Endothelial cell of umbilical vein (primary cell): ENCODE measurements around the gene RTN4. TPM values are rescaled to one million over a fixed set of nuclear protein-coding genes. Genes with fewer than 3 reads are reported as not detected.

Experiments used
- BruUV-seq: library from RNA; stranded (reverse); fragments of 400-500 nt; replicated peaks from 2 replicates; lab custom pipeline; 2021; lab: Mats Ljungman, UMichigan
- CTCF ChIA-PET: fragments of 300-600, 350-600 bp; sonication (Branson Sonifier 250); formaldehyde crosslinking; loops from one replicate; lab custom pipeline; 2021; ENCODE audit warnings: antibody characterized with exemption, inconsistent platforms; lab: Charles Lee
- POLR2A ChIA-PET: fragments of 300-600, 350-600 bp; sonication (Branson Sonifier 250); formaldehyde crosslinking; loops from one replicate; lab custom pipeline; 2021; ENCODE audit warnings: antibody characterized with exemption, inconsistent platforms; lab: Charles Lee
- DNase-seq: peaks from one replicate; pipeline ENCODE4 v3.0.0-alpha.2; 2011; ENCODE audit warnings: low read depth, low spot score
- FAIRE-seq: peaks from 2 replicates; lab custom pipeline; 2011; peaks lifted over from hg19 to GRCh38; lab: Jason Lieb, UNC
- H2AFZ ChIP-seq: 2 replicates; pipeline ENCODE4 v1.6.0; 2012; ENCODE audit warnings: low read depth, low read length, control low read depth, inconsistent platforms
- H3K27ac ChIP-seq: 2 replicates; pipeline ENCODE4 v1.5.1; 2011; ENCODE audit warnings: low read depth, mild to moderate bottlenecking, control low read depth, low read length, moderate library complexity; ENCODE audit not compliant: insufficient read depth
- H3K27me3 ChIP-seq, 2 experiments: 2 replicates each; pipeline versions ENCODE4 v1.6.0 to v1.6.1; 2011; ENCODE audit warnings: low read length in 2 of 2, mixed read lengths in 1 of 2; ENCODE audit not compliant: control insufficient read depth in 2 of 2, insufficient read depth in 2 of 2
- H3K36me3 ChIP-seq, 2 experiments: 2 replicates in 1 of 2; 3 replicates in 1 of 2; pipeline ENCODE4 v1.5.1; 2011; ENCODE audit warnings: low read length in 2 of 2, mild to moderate bottlenecking in 1 of 2, moderate library complexity in 1 of 2; ENCODE audit not compliant: control insufficient read depth in 2 of 2, insufficient read depth in 2 of 2; ENCODE audit errors: extremely low read depth in 1 of 2
- H3K4me1 ChIP-seq: 3 replicates; pipeline ENCODE4 v1.5.1; 2011; ENCODE audit warnings: mild to moderate bottlenecking, low read length; ENCODE audit not compliant: control insufficient read depth, insufficient read depth; ENCODE audit errors: extremely low read depth
- H3K4me2 ChIP-seq: 2 replicates; pipeline ENCODE4 v1.6.1; 2011; ENCODE audit warnings: low read length, control low read depth, mixed read lengths; ENCODE audit not compliant: insufficient read depth
- H3K4me3 ChIP-seq, 3 experiments: fragments of 200-600 bp in 1 of 3; sonication (generic), shearing (Covaris generic) in 1 of 3; replicated peaks in 1 of 3; 2 replicates each; pipeline ENCODE4 v1.5.1; 2011 to 2016; ENCODE audit warnings: control low read depth in 3 of 3, low read length in 3 of 3, mild to moderate bottlenecking in 2 of 3, inconsistent platforms in 1 of 3, low read depth in 1 of 3, moderate library complexity in 1 of 3; ENCODE audit not compliant: insufficient read depth in 1 of 3
- H3K79me2 ChIP-seq: 2 replicates; pipeline ENCODE4 v1.6.0; 2012; ENCODE audit warnings: low read length, inconsistent platforms; ENCODE audit not compliant: control insufficient read depth, insufficient read depth
- H3K9ac ChIP-seq: replicated peaks from 2 replicates; pipeline ENCODE3; 2011; ENCODE audit warnings: low read length, control low read depth; ENCODE audit not compliant: insufficient read depth; ENCODE audit errors: extremely low read depth
- H3K9me1 ChIP-seq: replicated peaks from 3 replicates; pipeline ENCODE4 v1.6.0; 2011; ENCODE audit warnings: mild to moderate bottlenecking, low read length; ENCODE audit not compliant: control insufficient read depth, insufficient read depth; ENCODE audit errors: extremely low read depth
- H3K9me3 ChIP-seq: replicated peaks from 2 replicates; pipeline ENCODE4 v1.5.1; 2012; ENCODE audit warnings: low read length, inconsistent platforms; ENCODE audit not compliant: control insufficient read depth, insufficient read depth
- H4K20me1 ChIP-seq: replicated peaks from 2 replicates; pipeline ENCODE3; 2011; ENCODE audit warnings: mild to moderate bottlenecking, low read length; ENCODE audit not compliant: control insufficient read depth, insufficient read depth; ENCODE audit errors: extremely low read depth
- CTCF ChIP-seq, 2 donors: IDR thresholded peaks; 1 replicate in 1 of 2; 2 replicates in 1 of 2; pipeline ENCODE4 v1.5.1; 2011; ENCODE audit warnings: low read length in 2 of 2, mild to moderate bottlenecking in 2 of 2, moderate library complexity in 2 of 2, control low read depth in 1 of 2, inconsistent platforms in 1 of 2, low read depth in 1 of 2; ENCODE audit not compliant: insufficient read depth in 1 of 2; ENCODE audit errors: extremely low read depth in 1 of 2
- EZH2 ChIP-seq: IDR thresholded peaks from 2 replicates; pipeline ENCODE4 v1.6.1; 2012; ENCODE audit warnings: borderline replicate concordance, low read depth, mild to moderate bottlenecking, moderate library complexity, low read length, inconsistent platforms; ENCODE audit not compliant: severe bottlenecking
- FOS ChIP-seq: IDR thresholded peaks from 2 replicates; pipeline ENCODE4 v1.6.1; 2011; ENCODE audit warnings: mild to moderate bottlenecking, low read length, moderate library complexity, borderline replicate concordance; ENCODE audit not compliant: insufficient read depth
- GATA2 ChIP-seq: IDR thresholded peaks from 2 replicates; pipeline ENCODE4 v1.7.0; 2011; ENCODE audit warnings: low read depth, mild to moderate bottlenecking, moderate library complexity, mixed read lengths, low read length; ENCODE audit not compliant: insufficient read length, insufficient read depth
- JUN ChIP-seq: IDR thresholded peaks from 2 replicates; pipeline ENCODE4 v1.6.1; 2011; ENCODE audit warnings: borderline replicate concordance, low read depth; ENCODE audit not compliant: insufficient read length, insufficient read depth
- MAX ChIP-seq: IDR thresholded peaks from 2 replicates; pipeline ENCODE4 v1.6.1; 2011; ENCODE audit not compliant: insufficient read depth, insufficient read length
- MYC ChIP-seq: IDR thresholded peaks from one replicate; pipeline ENCODE4 v1.6.1; 2011; ENCODE audit warnings: mild to moderate bottlenecking, low read depth, low read length
- POLR2A ChIP-seq: IDR thresholded peaks from 2 replicates; pipeline ENCODE4 v1.6.1; 2012; ENCODE audit warnings: low read depth, mild to moderate bottlenecking, control low read depth, low read length
- POLR2AphosphoS5 ChIP-seq: IDR thresholded peaks from 2 replicates; pipeline ENCODE4 v1.6.1; 2012; ENCODE audit warnings: low read depth, mild to moderate bottlenecking, control low read depth, low read length, moderate library complexity; ENCODE audit not compliant: insufficient read depth
- dilution Hi-C: fragments of 300-500 bp; cut with MboI; formaldehyde crosslinking; loops from one replicate; pipeline ENCODE4 v1.15.0; 2019; ENCODE audit warnings: low sequenced_read_pairs; ENCODE audit not compliant: extremely low pct_ligation_motif_present
- intact Hi-C: fragments of 100-400 bp; cut with micrococcal nuclease; formaldehyde crosslinking; loops from one replicate; pipeline ENCODE4 v1.10.0; 2022
- polyA plus RNA-seq, 4 experiments: library from polyadenylated mRNA; depleted of rRNA in 3 of 4; stranded (reverse) in 3 of 4; unstranded in 1 of 4; fragments of >200 nt; gene quantifications; 2 replicates each; pipeline versions ENCODE4 v1.2.1 to v1.2.3, GENCODE V29; 2011 to 2012; ENCODE audit warnings: missing spikeins in 1 of 4
- total RNA-seq: library from RNA; stranded (reverse); gene quantifications from 2 replicates; pipeline ENCODE4 v1.2.3, GENCODE V29; 2021

RTN4 gene
- total and polyA plus RNA-seq, 2 donors (not counting 3 experiments of a cell fraction or from before 2014, with no cell fraction given), result 253 to 486 TPM

- no peaks in the 10 kb centered on the region for H3K9me3 ChIP-seq
- intact Hi-C loops (no loop called here), dilution Hi-C loops (no loop called here)
- H3K36me3 ChIP-seq, result no peaks in the 10 kb centered on the region
- BruUV-seq, result no TSS peak
- H3K27me3 ChIP-seq, result no peaks in the 10 kb centered on the region
- TF ChIP-seq CTCF (IDR thresholded peaks at IDR 0.05; ENCODE audit: extremely low read depth in 1 of 2, insufficient read depth in 1 of 2, low read depth in 1 of 2, low read length in 2 of 2), result no peak
- TF ChIP-seq GATA2, result no peak
- no peak for TF ChIP-seq POLR2A
- no peak for TF ChIP-seq FOS
- TF ChIP-seq POLR2AphosphoS5, result no peak
- TF ChIP-seq JUN, result no peak
- TF ChIP-seq EZH2, result no peak
- no peak for TF ChIP-seq MYC
- TF ChIP-seq MAX, result no peak
- H2AFZ ChIP-seq, result no peak overlapping the region
- ChIA-PET CTCF (interaction anchor here (0.9 to 5.0 kb wide), 7 partner anchors 9 to 161 kb away, joined by 3 to 47 read pairs (median 14); partner anchors contain the start of gene RTN4), POLR2A (interaction anchor here (0.5 kb wide), 1 partner anchor 77 kb away, joined by 6 read pairs; no protein-coding TSS in a partner anchor)
- FAIRE-seq (no peak), DNase-seq (no peak)
- no peak overlapping the region for H3K4me3 ChIP-seq
- no peak overlapping the region for H3K4me2 ChIP-seq
- no peaks in the 10 kb centered on the region for H3K9me1 ChIP-seq
- no peak overlapping the region for H3K27ac ChIP-seq
- peaks cover 42% of the 10 kb centered on the region for H3K4me1 ChIP-seq
- H3K9ac ChIP-seq, result no peak overlapping the region
- peaks cover 100% of the 10 kb centered on the region for H3K79me2 ChIP-seq
- H4K20me1 ChIP-seq, result peaks cover 61% of the 10 kb centered on the region
Observed at GRCh38 chr2:55012672-55013484, 37.4 kb downstream of the RTN4 start.
